Measurements from ENCODE around the gene NLGN4X.

DNA sequence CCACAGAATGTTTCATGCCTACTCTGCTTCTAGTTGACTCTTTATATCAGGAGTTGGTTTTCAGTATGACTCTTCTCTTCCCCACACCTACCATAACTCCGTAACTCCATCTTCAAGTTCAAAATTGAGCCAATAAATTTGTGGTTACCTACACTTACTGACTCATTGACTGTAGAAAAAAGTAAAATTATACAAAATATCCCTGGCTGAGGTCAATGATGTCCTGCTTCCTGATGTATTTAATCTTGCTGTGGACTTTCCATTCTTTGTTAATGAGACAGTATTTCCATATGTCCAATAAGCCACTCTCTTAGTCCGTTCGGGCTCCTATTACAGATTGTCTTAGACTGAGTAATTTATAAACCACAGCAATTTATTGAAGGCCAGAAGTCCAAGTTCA is 9.9 kb upstream of the NLGN4X start:
- TF ChIP-seq, protein P1, sequence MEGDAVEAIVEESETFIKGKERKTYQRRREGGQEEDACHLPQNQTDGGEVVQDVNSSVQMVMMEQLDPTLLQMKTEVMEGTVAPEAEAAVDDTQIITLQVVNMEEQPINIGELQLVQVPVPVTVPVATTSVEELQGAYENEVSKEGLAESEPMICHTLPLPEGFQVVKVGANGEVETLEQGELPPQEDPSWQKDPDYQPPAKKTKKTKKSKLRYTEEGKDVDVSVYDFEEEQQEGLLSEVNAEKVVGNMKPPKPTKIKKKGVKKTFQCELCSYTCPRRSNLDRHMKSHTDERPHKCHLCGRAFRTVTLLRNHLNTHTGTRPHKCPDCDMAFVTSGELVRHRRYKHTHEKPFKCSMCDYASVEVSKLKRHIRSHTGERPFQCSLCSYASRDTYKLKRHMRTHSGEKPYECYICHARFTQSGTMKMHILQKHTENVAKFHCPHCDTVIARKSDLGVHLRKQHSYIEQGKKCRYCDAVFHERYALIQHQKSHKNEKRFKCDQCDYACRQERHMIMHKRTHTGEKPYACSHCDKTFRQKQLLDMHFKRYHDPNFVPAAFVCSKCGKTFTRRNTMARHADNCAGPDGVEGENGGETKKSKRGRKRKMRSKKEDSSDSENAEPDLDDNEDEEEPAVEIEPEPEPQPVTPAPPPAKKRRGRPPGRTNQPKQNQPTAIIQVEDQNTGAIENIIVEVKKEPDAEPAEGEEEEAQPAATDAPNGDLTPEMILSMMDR (IDR thresholded peaks at IDR 0.05; ENCODE audit: insufficient read depth, low read length, poor library complexity, severe bottlenecking) = no peak
- TF ChIP-seq EZH2phosphoT487 (conservative IDR thresholded peaks at IDR 0.05; ENCODE audit: low read length) = no peak

Data from SU-DHL-6 (cell line).